HG02981 (cell line): ENCODE measurements around the gene HOXD11.

Source experiments
- ATAC-seq: cut with Tn5 transposase; IDR thresholded peaks from one replicate; pipeline ENCODE4 v1.9.1; 2021; ENCODE audit warnings: mild to moderate bottlenecking, moderate library complexity; ENCODE audit not compliant: unreplicated experiment

Gene HOXD11

DNA sequence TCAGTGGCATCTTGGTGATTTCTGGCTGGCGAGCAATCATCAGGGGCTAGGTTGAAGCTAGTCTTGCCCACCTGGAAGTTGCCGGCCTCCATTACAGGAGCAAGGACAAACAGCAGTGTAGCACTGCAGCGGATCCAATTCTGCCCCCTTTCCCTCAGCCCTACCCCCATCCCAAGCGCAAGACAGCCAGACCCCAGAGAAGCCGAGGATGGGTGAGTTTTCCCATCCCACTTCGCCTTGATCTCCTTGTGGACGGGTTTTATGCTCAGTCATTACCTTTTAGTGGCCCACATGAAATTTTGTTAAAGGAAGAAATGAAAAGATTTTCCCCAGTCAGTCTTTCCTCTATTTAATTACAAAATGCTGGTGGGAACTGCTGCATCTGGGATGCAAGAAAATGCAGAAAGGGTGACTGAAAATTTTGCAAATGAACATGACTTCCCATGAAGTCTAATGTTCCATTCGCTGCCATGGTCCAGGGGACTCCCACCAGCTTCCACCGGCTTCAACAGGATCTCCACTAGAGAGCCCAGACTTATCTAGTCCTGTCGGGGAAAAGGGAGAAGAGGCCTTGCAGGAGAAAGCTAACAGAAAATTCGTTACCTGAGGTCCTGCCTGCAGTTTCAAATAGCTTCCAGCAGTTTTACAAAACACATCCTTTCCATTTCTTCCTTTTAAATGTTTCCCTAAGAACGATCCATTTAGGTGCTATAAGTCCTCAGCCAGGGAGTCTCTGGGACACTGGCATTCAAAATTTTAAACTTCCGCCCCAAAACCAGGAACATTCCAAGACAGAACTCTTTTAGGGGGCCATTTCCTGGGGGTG lies 13.5 kb downstream of the HOXD11 start:
- ATAC-seq: no peak

DNA sequence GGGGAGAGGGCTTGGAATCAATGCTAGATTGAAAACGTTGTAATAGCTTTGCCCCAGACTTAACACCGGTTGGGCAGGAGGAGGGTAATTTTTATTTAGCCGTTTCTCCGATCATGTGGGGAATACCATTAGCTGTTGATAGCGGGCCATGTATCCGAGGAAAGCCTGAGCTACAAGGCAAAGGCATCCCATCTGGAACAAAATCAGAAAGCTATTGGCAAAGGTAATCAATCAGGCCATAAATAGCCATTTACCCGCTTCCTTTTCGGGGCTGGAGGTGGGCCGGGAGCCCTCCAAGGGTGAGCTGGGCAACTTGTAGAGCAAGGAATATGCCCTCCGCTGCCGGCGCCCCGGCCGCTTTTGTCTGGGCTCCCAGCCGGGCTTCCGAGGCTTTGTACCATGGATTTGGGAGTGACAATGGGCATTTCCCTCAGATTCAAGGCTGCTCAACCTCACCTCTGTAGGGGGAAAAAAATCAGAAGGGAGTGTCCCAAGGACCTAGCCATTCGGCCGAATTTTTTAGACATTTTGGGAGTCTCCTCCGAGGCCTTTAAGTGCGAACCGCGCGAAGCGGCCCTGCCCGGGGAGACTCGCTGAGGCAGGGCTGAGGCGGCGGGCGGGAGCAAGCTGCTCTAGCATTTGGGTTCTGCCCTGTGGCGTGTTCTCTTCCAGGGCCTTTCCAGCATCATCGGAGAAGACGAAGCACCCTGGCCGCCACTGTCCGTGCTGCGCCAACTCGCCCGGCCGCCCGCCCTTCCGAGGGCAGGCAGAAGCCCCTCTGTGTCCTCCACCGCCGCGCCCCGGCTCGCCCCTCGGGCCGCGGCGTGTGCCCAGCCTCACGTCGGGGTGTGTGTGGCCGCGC lies 14.3 kb downstream of the HOXD11 start:
- ATAC-seq: no peak

DNA sequence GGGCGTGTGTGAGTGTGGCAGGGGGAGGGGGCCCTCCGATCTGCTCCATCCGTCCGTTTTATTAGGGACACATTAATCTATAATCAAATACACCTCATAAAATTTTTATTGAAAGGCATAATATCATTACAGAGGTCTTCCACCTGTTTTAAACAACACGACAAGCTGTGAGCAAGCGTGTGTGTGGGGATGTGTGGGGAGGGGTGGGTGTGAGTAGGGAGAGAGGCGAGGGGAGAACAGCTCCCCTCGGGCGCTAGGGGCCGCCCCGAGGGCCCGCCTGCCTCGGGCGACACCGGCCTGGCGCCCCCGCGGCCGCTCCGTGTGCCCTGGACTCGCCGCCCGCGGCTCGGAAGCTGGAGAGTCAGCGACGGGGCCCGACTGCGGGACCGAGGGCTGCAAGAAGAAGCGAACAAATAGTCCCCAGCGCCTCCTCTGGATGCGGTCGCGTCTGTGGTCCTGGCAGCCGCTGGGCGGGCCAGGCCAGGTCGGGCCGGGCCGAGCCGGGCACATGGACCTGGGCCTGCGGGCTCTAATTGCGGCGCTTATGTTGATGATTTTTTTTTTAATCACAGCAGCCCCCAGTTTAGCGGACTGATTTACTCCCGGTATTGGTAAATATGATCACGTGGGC lies 15.1 kb downstream of the HOXD11 start:
- ATAC-seq: no peak

DNA sequence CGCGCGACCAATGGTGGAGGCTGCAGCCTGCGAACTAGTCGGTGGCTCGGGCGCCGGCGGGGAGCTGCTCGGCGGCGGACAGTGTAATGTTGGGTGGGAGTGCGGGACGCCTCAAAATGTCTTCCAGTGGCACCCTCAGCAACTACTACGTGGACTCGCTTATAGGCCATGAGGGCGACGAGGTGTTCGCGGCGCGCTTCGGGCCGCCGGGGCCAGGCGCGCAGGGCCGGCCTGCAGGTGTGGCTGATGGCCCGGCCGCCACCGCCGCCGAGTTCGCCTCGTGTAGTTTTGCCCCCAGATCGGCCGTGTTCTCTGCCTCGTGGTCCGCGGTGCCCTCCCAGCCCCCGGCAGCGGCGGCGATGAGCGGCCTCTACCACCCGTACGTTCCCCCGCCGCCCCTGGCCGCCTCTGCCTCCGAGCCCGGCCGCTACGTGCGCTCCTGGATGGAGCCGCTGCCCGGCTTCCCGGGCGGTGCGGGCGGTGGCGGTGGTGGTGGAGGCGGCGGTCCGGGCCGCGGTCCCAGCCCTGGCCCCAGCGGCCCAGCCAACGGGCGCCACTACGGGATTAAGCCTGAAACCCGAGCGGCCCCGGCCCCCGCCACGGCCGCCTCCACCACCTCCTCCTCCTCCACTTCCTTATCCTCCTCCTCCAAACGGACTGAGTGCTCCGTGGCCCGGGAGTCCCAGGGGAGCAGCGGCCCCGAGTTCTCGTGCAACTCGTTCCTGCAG lies 15.8 kb downstream of the HOXD11 start, which contains the start of gene HOXD9:
Gene HOXD9 (plus strand): TSS at position 37 of the 728 bp plus-strand sequence. CDS start 50 bp downstream, at position 87.
- ATAC-seq: no peak

DNA sequence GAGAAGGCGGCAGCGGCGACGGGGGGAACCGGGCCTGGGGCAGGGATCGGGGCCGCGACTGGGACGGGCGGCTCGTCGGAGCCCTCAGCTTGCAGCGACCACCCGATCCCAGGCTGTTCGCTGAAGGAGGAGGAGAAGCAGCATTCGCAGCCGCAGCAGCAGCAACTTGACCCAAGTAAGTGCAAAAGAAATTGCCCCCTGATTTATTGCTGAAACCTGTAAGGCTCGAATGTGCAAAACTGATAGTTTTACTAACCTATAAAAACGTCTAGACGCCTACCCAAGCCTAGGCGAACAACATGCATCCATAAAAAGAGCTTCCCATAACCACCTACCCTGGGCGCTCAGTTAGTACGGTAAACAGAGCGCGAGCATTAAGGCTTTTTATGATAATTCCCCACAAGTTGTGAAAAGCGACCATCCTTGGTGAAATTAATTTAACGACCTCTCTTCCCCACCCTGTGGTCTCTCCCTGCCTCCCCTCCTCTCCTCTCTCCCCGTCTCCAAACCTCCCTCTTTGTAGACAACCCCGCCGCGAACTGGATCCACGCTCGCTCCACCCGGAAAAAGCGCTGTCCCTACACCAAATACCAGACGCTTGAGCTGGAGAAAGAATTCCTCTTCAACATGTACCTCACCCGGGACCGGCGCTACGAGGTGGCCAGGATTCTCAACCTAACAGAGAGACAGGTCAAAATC lies 16.5 kb downstream of the HOXD11 start:
- no peak for ATAC-seq

DNA sequence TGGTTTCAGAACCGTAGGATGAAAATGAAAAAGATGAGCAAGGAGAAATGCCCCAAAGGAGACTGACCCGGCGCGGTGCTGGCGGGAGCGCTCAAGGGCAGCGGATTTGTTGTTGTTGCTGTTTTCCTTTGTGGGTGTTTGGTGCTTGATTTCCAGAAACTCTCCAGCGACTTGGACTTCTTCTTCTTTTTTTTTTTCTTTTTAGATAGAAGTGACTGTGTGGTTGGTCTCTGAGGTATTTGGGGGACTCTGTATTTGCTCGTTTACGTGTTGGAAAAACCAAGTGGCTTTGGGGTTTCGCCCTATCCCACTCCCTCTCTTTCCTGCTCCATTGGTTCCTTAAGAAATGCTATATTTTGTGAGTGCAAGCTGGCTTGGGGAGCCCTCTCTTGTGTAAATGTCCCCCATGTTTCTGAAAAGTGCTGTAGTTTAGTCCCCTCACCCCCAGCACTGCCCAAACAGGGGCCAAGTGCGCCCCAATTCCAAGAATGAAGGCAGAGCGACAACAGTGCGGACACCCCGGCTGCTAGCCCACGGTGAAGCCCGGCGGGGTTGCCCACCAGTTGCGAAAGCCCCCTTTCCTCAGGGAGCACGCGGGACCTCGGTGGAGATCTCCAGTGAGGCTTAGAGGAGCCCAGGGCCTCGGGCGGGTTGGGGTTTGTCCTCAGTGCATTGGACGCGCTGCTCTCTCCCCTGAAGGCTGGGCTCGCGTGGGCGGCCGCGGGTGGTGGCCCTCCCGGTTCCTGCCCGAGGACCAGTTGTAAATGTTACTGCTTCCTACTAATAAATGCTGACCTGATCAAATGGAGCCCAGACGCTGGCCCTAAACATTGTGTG lies 17.2 kb downstream of the HOXD11 start:
- ATAC-seq: no peak

DNA sequence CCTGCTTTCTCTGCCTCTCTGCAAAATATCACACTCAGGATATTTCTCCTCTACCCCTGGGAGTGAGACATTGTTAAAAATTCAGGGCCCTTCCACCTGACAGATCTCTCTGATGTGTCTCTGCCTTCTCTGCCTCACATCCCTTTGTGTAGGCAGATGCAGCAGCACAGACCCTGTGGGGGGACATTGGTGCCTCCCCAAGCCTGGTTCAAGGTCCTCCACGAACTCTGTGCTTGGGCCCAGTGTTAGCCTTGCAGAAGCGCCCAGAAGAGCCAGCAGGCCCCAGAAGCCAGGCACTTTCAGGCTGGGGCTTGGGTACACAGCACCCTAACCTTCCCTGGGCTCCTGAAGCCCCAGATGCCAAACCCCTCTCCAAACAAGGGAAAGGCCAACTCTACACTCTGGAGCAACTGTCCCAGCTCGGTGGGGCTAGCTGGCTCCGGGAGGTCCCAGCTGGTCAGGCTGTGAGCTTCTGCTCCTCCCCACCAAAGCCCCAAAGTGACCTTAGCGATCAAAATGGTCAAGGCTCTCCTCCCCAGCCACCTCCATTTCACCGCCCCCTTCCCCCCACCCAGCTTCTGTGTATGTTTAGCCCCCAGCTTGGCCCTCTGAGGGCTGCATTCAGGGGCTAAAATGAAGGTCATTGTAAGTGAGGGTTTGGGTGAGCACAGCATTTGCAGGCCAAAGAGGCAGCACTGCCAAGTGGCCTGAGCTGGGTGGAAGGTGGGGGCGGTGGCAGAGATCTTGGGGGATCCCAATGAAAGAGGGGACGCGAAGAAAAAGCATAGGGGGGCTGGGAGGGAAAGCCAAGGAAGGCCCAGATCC lies 18.1 kb downstream of the HOXD11 start:
- no peak for ATAC-seq

DNA sequence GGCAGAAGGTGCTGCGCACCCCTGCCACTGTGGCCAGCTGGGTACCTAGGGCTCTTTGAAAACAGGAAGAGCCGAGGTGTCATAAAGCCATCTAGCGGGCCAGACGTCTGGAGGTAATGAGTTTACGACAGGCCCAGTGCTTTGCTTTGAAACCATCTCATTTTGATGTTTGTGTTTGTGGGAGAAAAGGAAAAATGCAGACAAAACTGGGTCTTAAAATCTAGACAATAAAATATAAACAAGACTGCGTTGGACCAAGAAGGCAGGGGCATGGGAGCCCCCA lies 18.6 kb downstream of the HOXD11 start:
- ATAC-seq: no peak

DNA sequence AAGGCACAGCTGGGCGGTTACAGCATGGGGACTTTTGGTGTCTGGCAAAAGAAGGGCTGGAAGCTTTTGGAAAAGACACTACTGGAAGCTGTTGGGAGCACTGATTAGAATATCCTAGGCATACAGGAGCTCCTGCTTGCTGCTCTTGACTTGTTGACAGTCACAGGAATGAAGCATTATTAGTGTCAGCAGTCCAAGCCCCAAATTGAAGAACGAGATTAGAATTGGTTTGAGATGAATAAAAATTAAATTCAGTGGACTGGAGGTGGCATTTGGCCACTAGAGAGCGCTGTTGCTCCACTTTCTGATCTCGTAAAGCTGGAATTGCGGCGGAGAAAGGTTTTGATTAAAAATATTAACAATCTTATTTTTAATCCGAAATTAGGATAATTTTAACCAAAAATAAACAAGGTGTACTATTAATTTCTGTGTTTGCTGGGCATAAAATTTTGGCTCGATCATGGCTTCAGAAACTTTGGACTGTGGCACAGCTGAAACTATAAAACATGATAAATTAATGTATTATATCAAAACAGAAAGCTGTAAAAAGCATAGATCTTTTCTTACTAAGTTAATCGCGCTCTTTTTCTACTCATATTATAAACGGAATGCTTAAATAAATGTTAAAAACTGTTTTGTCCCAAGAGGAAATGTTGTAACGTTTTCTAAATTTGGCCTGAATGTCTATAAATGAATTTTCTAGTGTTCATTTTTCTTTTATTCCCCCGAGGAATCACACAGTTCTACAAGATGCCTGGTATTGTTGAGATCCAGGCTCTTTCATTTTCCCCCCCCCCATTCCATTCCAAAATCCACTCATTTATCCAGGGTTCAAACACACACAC lies 20.1 kb downstream of the HOXD11 start:
- ATAC-seq: no peak

DNA sequence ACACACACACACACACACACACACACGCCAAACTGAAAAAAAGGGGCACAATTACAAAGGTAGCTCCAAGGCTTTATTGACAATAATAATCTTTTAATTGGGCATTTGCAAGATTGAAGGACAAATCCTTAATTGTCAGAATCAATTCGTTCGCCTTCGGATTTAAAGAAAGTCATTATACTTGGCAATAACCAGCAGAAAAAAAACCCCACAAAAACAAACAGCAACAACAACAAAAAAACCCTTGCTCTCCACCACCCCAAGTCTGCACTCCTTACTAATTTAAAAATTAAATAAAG lies 20.6 kb downstream of the HOXD11 start:
- ATAC-seq: no peak

DNA sequence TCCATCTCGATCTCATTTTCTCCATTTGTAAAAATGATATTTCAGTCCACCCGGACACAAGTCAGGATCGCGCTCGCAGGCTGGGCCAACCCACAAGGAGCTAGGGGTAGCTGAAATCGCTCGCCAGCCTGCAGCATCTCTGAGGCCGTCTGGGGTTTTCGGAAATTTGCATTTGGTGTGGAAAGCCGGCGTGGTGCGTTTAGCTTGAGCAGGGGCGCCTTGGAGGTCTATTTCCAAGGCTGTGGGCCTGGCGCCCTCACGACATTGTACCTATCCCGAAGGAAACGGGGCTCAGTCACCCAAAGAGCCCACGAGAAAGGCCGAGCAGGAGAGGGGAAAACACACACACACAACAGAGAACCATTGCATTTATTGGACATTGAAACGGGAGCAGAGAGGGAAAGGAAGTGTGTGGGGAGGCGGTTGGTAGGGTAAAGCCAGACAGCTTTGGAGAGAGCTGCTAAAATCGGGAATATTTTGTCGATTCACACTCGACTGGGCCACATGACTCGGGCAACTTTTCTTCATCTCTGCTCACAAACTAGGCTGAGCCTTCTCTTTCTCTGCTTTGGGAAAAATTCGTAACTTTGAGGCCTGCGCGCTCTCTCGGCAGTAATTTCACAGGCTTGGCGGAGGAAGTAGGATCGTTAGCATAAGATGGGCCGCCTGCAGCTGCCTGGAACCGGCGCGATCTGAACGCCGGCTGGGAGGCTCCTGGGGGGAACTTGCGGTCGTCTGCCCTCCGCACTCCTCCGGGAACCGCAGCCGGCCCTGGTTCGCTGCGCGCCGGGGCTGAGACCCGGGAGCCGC lies 21.3 kb downstream of the HOXD11 start:
- no peak for ATAC-seq

DNA sequence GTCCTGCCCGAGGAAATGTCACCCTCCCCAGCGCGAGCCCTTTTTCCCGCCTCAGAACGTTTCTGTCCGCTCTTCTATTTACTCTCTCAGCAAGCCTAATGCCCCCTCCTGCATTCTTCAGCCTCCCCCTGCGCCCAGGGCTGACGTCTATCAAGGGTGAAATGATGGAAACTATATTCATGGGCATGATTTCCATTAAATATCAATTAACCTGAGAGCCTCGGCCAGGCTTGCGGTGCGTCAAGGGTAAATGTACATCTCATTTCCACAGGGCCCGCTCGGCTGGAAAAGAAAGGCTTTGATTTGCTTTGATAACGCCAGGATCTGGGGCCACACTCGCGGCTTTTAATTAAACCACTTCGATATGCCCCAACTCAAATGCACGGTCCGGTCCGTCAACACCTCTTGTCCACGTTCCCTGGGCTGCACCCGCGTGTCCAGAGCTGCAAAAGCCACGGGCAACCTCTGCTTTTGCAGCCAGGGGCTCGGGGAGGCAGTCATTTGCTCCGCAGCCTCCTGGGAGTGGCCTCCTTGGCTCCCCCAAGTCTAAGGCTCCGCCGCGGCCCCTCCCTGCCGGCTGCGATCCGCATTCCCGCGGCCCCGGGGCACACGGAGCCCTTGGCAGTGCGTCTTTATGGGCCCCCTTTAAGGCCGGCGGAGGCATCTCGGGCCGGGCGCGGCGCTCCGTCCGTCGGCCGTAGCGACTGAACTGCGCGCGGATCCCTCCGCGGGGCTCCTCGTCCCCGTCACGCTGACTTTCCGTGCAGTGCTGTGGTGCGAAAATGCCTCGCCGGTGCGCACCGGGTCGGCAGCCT lies 22.1 kb downstream of the HOXD11 start, which contains the start of gene HOXD8:
Gene HOXD8 (plus strand): TSS at position 724 of the 815 bp plus-strand sequence. CDS start 662 bp downstream, outside the sequence.
- no peak for ATAC-seq

DNA sequence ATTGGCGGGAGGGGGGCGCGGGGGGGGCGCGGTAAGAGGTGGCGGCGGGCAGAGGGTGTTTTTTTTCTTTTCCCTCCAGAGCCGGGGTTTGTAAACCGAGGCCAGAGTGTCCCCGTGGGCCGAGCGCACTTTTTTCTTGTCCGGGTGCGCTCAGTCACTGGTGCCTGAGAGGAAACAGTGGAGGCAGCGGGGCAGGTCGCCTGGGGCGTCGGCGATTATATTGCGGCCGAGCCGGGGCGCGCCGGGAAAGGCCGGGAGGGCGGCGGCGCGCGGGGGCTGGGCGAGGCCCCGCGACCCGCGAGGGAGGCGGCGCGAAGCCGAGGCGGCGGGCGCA lies 22.7 kb downstream of the HOXD11 start:
- no peak for ATAC-seq

DNA sequence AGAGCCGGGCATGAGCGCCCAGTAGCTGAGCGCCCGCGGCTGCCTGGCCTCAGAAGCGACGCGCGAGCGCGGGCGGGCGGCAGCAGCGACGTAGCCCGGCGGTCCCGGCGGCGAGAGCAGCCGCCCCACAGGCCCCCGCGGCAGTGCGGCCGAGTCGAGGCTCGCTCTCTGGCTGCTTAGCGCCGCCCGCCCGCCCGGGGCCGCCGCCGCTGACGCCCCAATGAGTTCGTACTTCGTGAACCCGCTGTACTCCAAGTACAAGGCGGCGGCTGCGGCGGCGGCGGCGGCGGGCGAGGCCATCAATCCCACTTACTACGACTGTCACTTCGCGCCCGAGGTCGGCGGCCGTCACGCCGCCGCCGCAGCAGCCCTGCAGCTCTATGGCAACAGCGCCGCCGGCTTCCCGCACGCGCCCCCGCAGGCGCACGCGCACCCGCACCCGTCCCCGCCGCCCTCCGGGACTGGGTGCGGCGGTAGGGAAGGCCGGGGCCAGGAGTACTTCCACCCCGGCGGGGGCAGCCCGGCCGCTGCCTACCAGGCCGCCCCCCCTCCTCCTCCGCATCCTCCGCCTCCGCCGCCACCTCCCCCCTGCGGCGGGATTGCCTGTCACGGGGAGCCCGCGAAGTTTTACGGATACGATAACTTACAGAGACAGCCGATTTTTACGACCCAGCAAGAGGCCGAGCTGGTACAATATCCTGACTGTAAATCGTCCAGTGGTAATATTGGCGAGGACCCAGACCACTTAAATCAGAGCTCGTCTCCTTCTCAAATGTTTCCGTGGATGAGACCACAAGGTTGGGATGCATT lies 23.3 kb downstream of the HOXD11 start:
- ATAC-seq: no peak
